Measurements from ENCODE around the gene ALG1L2. TPM values are rescaled to one million over a fixed set of nuclear protein-coding genes. Genes with fewer than 3 reads are reported as not detected.
"Not testable (repeated sequence)": the region's sequence is repeated elsewhere in the genome, so short reads cannot be mapped to it uniquely, and the experiment has no call there.

Gene ALG1L2
- total RNA-seq, 1 donor from 2014 or later = not detected

- TF ChIP-seq CTCF (IDR thresholded peaks at IDR 0.05) = no peak
- intact Hi-C loops (cut with DNase I) = no loop called here
- Histone ChIP-seq H3K9me3 (no peaks in the 10 kb centered on the region), H3K4me3 (no peak overlapping the region), H3K4me1 (no peaks in the 10 kb centered on the region), H3K36me3 (no peaks in the 10 kb centered on the region), H3K27ac (no peak overlapping the region), H3K27me3 (no peaks in the 10 kb centered on the region)
- DNase-seq (ENCODE audit: low spot score in 2 of 2) = no peak
Measured at GRCh38 chr3:130088061-130088460, 6.4 kb downstream of the ALG1L2 start.

- H3K27ac ChIP-seq; H3K36me3 ChIP-seq; H3K4me3 ChIP-seq; intact Hi-C loops (cut with DNase I); H3K27me3 ChIP-seq; H3K9me3 ChIP-seq; H3K4me1 ChIP-seq; DNase-seq (ENCODE audit: low spot score in 2 of 2): not testable (repeated sequence)
Measured at GRCh38 chr3:130090681-130091080, 9.1 kb downstream of the ALG1L2 start.

GRCh38 chr3:130091958-130092357 lies 10.3 kb downstream of the ALG1L2 start:
- Histone ChIP-seq H3K27me3 (no peaks in the 10 kb centered on the region), H3K27ac (no peak overlapping the region), H3K9me3 (no peaks in the 10 kb centered on the region), H3K4me1 (no peaks in the 10 kb centered on the region), H3K36me3 (no peaks in the 10 kb centered on the region), H3K4me3 (no peak overlapping the region)
- intact Hi-C loops (cut with DNase I) = no loop called here
- no peak for TF ChIP-seq CTCF (IDR thresholded peaks at IDR 0.05)
- no peak for DNase-seq (ENCODE audit: low spot score in 2 of 2)

DNA sequence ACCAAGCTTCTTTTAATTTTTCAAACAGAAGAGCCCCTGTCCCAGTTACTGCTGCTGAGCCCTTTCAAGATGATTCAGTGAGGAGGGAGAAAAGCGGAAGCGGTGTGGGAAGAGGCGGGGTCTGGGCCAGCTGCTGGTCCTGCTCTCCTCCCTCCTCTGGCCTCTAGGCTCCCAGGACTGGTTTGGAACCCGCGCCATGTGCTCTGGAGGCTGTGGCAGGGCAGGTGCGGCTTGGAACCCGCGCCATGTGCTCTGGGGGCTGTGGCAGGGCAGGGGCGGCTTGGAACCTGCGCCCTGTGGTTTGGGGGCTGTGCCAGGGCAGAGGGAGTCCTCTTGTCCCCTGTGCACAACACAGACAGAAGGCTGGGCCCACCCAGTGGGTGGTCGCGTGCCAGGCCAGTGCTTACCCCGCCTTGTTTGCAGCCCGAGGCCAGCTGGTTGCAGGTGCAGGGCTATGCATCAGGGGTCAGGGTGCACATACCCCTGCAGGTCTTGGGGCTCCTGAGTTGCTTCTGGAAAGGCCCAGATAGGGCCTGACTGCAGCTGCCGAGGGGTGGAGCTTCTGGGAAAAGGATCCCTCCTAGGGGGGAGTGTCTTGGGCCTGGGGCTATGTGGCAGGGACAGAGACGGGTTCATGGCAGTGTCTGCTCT lies 12.2 kb downstream of the ALG1L2 start:
- Histone ChIP-seq H3K27ac (no peak overlapping the region), H3K4me1 (no peaks in the 10 kb centered on the region), H3K36me3 (no peaks in the 10 kb centered on the region), H3K27me3 (no peaks in the 10 kb centered on the region), H3K9me3 (no peaks in the 10 kb centered on the region), H3K4me3 (no peak overlapping the region)
- intact Hi-C loops (cut with DNase I) = no loop called here
- no peak for DNase-seq (ENCODE audit: low spot score in 2 of 2)
- TF ChIP-seq CTCF (IDR thresholded peaks at IDR 0.05) = no peak

DNA sequence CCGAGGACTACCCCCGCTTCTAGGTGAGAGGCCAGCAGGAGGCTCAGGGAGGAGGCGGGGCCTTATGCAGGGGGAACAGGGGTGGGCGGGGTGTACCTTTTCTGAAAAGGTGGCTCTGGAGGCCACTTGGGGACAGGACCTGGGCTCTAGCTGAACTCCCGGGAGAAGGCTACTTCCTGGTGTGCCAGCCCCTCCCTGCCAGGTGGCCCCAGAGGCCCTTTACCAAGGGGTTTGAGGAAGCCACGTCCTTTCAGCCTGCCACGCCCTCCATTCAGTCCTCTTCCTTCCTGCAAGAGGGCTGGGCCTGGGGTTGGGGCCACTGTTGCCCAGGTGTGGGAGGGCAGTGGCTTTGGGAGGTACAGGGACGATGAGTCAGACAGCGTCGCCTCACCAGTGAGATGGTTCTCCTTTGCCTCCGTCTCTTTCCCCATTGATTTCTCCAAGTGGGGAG lies 12.9 kb downstream of the ALG1L2 start:
- H3K4me3 ChIP-seq; H3K27me3 ChIP-seq; H3K27ac ChIP-seq; H3K4me1 ChIP-seq; H3K9me3 ChIP-seq; DNase-seq (ENCODE audit: low spot score in 2 of 2); H3K36me3 ChIP-seq; intact Hi-C loops (cut with DNase I): not testable (repeated sequence)

- H3K27me3 ChIP-seq; H3K4me3 ChIP-seq; H3K4me1 ChIP-seq; H3K36me3 ChIP-seq; H3K9me3 ChIP-seq; intact Hi-C loops (cut with DNase I); H3K27ac ChIP-seq; DNase-seq (ENCODE audit: low spot score in 2 of 2): not testable (repeated sequence)
Measured at GRCh38 chr3:130095858-130096257, 14.2 kb downstream of the ALG1L2 start.

- H3K9me3 ChIP-seq; intact Hi-C loops (cut with DNase I); DNase-seq (ENCODE audit: low spot score in 2 of 2); H3K4me3 ChIP-seq; H3K36me3 ChIP-seq; H3K27me3 ChIP-seq; H3K4me1 ChIP-seq; H3K27ac ChIP-seq: not testable (repeated sequence)
Measured at GRCh38 chr3:130097096-130097495, 15.5 kb downstream of the ALG1L2 start.

All from ascending aorta (tissue), 2 donors.